Nephron (organoid): ENCODE measurements around the gene STMN1.
A peak's percentile ranks its signal among the peaks of the same experiment; 100 is the strongest.

Source experiments
- H3K27ac Mint-ChIP-seq, 3 experiments: 2 replicates each; pipeline ENCODE4 v1.8.0; 2020; ENCODE audit warnings: mixed read lengths in 3 of 3, mild to moderate bottlenecking in 2 of 3, moderate library complexity in 1 of 3
- H3K27me3 Mint-ChIP-seq: 2 replicates; pipeline ENCODE4 v1.8.0; 2021; ENCODE audit warnings: low read depth, mild to moderate bottlenecking, moderate library complexity, mixed read lengths
- H3K36me3 Mint-ChIP-seq: 2 replicates; pipeline ENCODE4 v1.8.0; 2020; ENCODE audit warnings: low read depth, mixed read lengths
- H3K4me1 Mint-ChIP-seq: 2 replicates; pipeline ENCODE4 v1.8.0; 2020; ENCODE audit warnings: mixed read lengths
- H3K4me3 Mint-ChIP-seq, 3 experiments: 2 replicates each; pipeline ENCODE4 v1.8.0; 2020; ENCODE audit warnings: mild to moderate bottlenecking in 3 of 3, mixed read lengths in 3 of 3, moderate library complexity in 2 of 3
- H3K9me3 Mint-ChIP-seq: 2 replicates; pipeline ENCODE4 v1.8.0; 2020; ENCODE audit warnings: mixed read lengths
- CTCF ChIP-seq, 3 experiments: fragments of 200-600 bp; sonication (generic); IDR thresholded peaks; one replicate each; pipeline ENCODE4 v1.5.0; 2021; ENCODE audit warnings: antibody characterized with exemption in 3 of 3; ENCODE audit not compliant: unreplicated experiment in 3 of 3

STMN1 gene

GRCh38 chr1:25914074-25914995 lies 8.1 kb upstream of the STMN1 start:
- Mint-ChIP-seq H3K9me3 (no peaks in the 10 kb centered on the region), H3K36me3 (no peaks in the 10 kb centered on the region), H3K27me3 (peaks cover 8% of the 10 kb centered on the region), H3K4me1 (peaks cover 14% of the 10 kb centered on the region), H3K4me3 (no peak overlapping the region), H3K27ac (peak overlapping the region in 2 of 3 experiments; percentile 21 to 24)
- no peak for TF ChIP-seq CTCF (IDR thresholded peaks at IDR 0.05; ENCODE audit: unreplicated experiment in 3 of 3)

GRCh38 chr1:25913206-25913605 lies 7.0 kb upstream of the STMN1 start:
- Mint-ChIP-seq H3K9me3 (no peaks in the 10 kb centered on the region), H3K27me3 (peaks cover 8% of the 10 kb centered on the region), H3K4me1 (peaks cover 14% of the 10 kb centered on the region), H3K4me3 (no peak overlapping the region), H3K36me3 (no peaks in the 10 kb centered on the region), H3K27ac (no peak overlapping the region)
- TF ChIP-seq CTCF (IDR thresholded peaks at IDR 0.05; ENCODE audit: unreplicated experiment in 3 of 3) = no peak

GRCh38 chr1:25912076-25912831 lies 6.0 kb upstream of the STMN1 start:
- H3K4me1 Mint-ChIP-seq = peaks cover 13% of the 10 kb centered on the region
- H3K27me3 Mint-ChIP-seq = peaks cover 8% of the 10 kb centered on the region
- TF ChIP-seq CTCF (IDR thresholded peaks at IDR 0.05; ENCODE audit: unreplicated experiment in 3 of 3) = no peak
- no peak overlapping the region for H3K27ac Mint-ChIP-seq
- H3K9me3 Mint-ChIP-seq = no peaks in the 10 kb centered on the region
- H3K36me3 Mint-ChIP-seq = no peaks in the 10 kb centered on the region
- H3K4me3 Mint-ChIP-seq = no peak overlapping the region

GRCh38 chr1:25911162-25911561 lies 4.9 kb upstream of the STMN1 start:
- no peak overlapping the region for H3K27ac Mint-ChIP-seq
- H3K36me3 Mint-ChIP-seq = no peaks in the 10 kb centered on the region
- no peaks in the 10 kb centered on the region for H3K9me3 Mint-ChIP-seq
- H3K4me1 Mint-ChIP-seq = peaks cover 18% of the 10 kb centered on the region
- no peak for TF ChIP-seq CTCF (IDR thresholded peaks at IDR 0.05; ENCODE audit: unreplicated experiment in 3 of 3)
- peak overlapping the region in 1 of 3 experiments; percentile 27 for H3K4me3 Mint-ChIP-seq
- H3K27me3 Mint-ChIP-seq = peaks cover 8% of the 10 kb centered on the region

GRCh38 chr1:25909040-25909439 lies 2.8 kb upstream of the STMN1 start:
- peaks cover 10% of the 10 kb centered on the region for H3K36me3 Mint-ChIP-seq
- peak overlapping the region in 1 of 3 experiments; percentile 48 for H3K27ac Mint-ChIP-seq
- H3K4me1 Mint-ChIP-seq = peaks cover 24% of the 10 kb centered on the region
- no peak for TF ChIP-seq CTCF (IDR thresholded peaks at IDR 0.05; ENCODE audit: unreplicated experiment in 3 of 3)
- H3K4me3 Mint-ChIP-seq = peak overlapping the region; percentile 33 to 69 (median 67)
- peaks cover 4% of the 10 kb centered on the region for H3K27me3 Mint-ChIP-seq
- no peaks in the 10 kb centered on the region for H3K9me3 Mint-ChIP-seq
